ENCODE data around the gene UBA5. TPM values are rescaled to one million over a fixed set of nuclear protein-coding genes. Genes with fewer than 3 reads are reported as not detected.

The UBA5 gene
- total and polyA plus RNA-seq, 2 of the 13 experiments (the other 11 are each of a cell fraction or from before 2014, with no cell fraction given), result 30.2 to 46.8 TPM

DNA sequence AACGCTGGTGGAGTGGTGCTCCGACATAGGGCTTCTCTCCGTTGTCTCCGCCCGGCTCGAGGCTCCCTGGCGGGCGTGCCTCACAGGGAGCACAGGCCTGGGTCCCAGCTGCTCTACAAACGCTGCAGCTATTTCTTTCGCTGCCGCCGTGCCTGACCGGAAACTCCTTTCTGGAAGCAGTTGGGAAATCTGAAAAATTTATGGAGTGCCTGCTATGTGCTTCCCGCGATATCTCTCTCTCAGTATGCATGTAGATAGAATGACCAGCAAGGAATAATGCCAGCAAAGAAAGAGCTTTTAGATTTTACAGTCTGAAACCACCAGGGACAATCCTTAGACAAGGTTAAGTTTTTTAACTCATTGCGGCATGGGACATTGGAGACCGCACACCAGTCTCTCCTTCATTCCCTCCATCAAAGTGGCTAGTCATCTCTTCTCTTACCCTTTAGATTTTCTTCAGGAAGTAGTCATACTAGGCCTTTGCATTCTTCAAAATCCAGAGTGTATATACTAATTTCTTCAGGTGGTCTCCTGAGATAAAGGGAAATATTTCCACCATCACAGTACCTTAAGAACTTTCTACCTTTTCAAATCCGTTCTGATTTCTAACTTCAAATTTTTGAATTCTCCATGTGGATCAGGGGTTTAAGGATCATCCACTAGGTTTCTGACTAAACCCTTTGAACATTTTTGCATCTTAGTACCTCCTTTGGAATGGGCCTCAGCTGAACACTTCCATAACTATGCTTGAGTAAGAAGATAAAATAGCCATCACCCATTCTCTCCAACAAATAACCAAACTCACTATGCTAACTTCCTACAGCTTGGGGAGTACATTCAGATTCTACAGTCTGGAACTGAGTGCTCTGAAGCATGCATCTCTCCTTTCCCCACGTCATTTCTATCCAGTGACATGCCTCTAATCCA lies 63.2 kb downstream of the UBA5 start (continued):
- TF ChIP-seq ZC3H13 (CRISPR knock-in tag; IDR thresholded peaks at IDR 0.05) (no peak), ZNF768 (CRISPR knock-in tag; IDR thresholded peaks at IDR 0.05) (peak; percentile 66; the same call in 1 of the 2 replicates), ZBTB38 (CRISPR knock-in tag; IDR thresholded peaks at IDR 0.05) (0 out of 2 replicates have a peak, but pooled peaks have one; percentile 52), YEATS4 (CRISPR knock-in tag; IDR thresholded peaks at IDR 0.05; ENCODE audit: borderline replicate concordance) (0 out of 2 replicates have a peak, but pooled peaks have one; percentile 53), BORCS8-MEF2B (CRISPR knock-in tag; IDR thresholded peaks at IDR 0.05) (0 out of 2 replicates have a peak, but pooled peaks have one; percentile 39), NRL (CRISPR knock-in tag; IDR thresholded peaks at IDR 0.05; ENCODE audit: borderline replicate concordance) (peak; percentile 54; the same call in 1 of the 2 replicates), AHR (CRISPR knock-in tag; IDR thresholded peaks at IDR 0.05) (peak; percentile 42; the same call in 1 of the 2 replicates), HIVEP1 (CRISPR knock-in tag; IDR thresholded peaks at IDR 0.05) (no peak), HES4 (CRISPR knock-in tag; IDR thresholded peaks at IDR 0.05; ENCODE audit: borderline replicate concordance) (no peak), POLR2G (IDR thresholded peaks at IDR 0.05; ENCODE audit: low read depth, low read length) (peak; percentile 64), ZMAT3 (CRISPR knock-in tag; conservative IDR thresholded peaks at IDR 0.05) (no peak), SP2 (CRISPR knock-in tag; IDR thresholded peaks at IDR 0.05) (no peak), JARID2 (CRISPR knock-in tag; IDR thresholded peaks at IDR 0.05; ENCODE audit: insufficient replicate concordance) (no peak), GABPA (IDR thresholded peaks at IDR 0.05; ENCODE audit: low read depth, low read length) (no peak), GABPA (CRISPR knock-in tag; IDR thresholded peaks at IDR 0.05; ENCODE audit: low read depth) (peak; percentile 58; the same call in 1 of the 2 replicates)
- TF ChIP-seq, protein P1, sequence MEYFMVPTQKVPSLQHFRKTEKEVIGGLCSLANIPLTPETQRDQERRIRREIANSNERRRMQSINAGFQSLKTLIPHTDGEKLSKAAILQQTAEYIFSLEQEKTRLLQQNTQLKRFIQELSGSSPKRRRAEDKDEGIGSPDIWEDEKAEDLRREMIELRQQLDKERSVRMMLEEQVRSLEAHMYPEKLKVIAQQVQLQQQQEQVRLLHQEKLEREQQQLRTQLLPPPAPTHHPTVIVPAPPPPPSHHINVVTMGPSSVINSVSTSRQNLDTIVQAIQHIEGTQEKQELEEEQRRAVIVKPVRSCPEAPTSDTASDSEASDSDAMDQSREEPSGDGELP (IDR thresholded peaks at IDR 0.05; ENCODE audit: borderline replicate concordance, low read depth), result no peak
- TF ChIP-seq, protein P2, sequence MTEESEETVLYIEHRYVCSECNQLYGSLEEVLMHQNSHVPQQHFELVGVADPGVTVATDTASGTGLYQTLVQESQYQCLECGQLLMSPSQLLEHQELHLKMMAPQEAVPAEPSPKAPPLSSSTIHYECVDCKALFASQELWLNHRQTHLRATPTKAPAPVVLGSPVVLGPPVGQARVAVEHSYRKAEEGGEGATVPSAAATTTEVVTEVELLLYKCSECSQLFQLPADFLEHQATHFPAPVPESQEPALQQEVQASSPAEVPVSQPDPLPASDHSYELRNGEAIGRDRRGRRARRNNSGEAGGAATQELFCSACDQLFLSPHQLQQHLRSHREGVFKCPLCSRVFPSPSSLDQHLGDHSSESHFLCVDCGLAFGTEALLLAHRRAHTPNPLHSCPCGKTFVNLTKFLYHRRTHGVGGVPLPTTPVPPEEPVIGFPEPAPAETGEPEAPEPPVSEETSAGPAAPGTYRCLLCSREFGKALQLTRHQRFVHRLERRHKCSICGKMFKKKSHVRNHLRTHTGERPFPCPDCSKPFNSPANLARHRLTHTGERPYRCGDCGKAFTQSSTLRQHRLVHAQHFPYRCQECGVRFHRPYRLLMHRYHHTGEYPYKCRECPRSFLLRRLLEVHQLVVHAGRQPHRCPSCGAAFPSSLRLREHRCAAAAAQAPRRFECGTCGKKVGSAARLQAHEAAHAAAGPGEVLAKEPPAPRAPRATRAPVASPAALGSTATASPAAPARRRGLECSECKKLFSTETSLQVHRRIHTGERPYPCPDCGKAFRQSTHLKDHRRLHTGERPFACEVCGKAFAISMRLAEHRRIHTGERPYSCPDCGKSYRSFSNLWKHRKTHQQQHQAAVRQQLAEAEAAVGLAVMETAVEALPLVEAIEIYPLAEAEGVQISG (CRISPR knock-in tag; IDR thresholded peaks at IDR 0.05), result 0 out of 2 replicates have a peak, but pooled peaks have one; percentile 17
- TF ChIP-seq, protein P3, sequence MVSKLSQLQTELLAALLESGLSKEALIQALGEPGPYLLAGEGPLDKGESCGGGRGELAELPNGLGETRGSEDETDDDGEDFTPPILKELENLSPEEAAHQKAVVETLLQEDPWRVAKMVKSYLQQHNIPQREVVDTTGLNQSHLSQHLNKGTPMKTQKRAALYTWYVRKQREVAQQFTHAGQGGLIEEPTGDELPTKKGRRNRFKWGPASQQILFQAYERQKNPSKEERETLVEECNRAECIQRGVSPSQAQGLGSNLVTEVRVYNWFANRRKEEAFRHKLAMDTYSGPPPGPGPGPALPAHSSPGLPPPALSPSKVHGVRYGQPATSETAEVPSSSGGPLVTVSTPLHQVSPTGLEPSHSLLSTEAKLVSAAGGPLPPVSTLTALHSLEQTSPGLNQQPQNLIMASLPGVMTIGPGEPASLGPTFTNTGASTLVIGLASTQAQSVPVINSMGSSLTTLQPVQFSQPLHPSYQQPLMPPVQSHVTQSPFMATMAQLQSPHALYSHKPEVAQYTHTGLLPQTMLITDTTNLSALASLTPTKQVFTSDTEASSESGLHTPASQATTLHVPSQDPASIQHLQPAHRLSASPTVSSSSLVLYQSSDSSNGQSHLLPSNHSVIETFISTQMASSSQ (IDR thresholded peaks at IDR 0.05; ENCODE audit: low read depth), result no peak
- TF ChIP-seq, protein P3 (CRISPR knock-in tag; IDR thresholded peaks at IDR 0.05; ENCODE audit: borderline replicate concordance), result peak; percentile 47; the same call in 1 of the 2 replicates
- TF ChIP-seq, protein P4, sequence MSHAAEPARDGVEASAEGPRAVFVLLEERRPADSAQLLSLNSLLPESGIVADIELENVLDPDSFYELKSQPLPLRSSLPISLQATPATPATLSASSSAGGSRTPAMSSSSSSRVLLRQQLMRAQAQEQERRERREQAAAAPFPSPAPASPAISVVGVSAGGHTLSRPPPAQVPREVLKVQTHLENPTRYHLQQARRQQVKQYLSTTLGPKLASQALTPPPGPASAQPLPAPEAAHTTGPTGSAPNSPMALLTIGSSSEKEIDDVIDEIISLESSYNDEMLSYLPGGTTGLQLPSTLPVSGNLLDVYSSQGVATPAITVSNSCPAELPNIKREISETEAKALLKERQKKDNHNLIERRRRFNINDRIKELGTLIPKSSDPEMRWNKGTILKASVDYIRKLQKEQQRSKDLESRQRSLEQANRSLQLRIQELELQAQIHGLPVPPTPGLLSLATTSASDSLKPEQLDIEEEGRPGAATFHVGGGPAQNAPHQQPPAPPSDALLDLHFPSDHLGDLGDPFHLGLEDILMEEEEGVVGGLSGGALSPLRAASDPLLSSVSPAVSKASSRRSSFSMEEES (CRISPR knock-in tag; IDR thresholded peaks at IDR 0.05), result no peak

Measured in HepG2 (cell line).